ENCODE data around the gene TIMM44.
"Not testable (repeated sequence)": the region's sequence is repeated elsewhere in the genome, so short reads cannot be mapped to it uniquely, and the experiment has no call there.

TIMM44 gene

DNA sequence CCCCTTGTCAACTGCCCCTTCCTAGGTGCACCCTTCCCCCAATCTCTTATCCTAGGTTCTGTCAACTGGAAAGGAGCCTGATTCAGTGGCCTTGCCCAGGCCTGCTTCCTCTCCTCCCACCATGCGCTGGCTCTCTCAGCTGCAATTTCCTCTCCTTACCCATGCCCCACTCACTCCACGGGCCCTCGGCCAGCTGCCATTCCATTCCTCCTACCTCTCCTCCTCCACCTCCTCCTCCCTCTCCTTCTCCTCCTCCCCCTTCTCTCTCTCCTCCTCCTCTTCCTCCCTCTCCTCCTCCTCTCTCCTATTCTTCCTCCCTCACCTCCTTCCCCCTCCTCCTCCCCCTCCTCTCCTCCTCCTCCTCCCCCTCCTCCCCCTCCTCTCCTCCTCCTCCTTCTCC lies 9.6 kb upstream of the TIMM44 start:
- in situ Hi-C loops (cut with MboI; ENCODE audit: low sequenced_read_pairs), result no loop called here

DNA sequence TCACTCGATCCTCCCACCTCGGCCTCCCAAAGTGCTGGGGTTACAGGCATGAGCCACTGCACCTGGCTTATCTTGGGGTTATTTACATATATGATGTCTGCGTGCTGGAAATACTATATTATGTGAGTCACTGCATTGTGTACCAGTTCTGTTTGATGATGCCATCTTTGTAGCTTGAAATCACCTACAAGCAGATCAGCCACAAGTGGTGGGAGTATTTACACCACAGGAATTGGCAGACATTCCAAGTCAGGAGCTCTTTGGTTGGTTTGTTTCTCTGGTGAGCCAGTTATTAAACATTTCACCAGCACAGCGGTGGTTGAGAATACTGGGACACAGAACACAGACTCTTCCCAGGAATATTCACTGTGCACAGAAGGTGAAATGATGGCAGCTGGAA lies 4.5 kb upstream of the TIMM44 start:
- in situ Hi-C loops (cut with MboI; ENCODE audit: low sequenced_read_pairs), result no loop called here

DNA sequence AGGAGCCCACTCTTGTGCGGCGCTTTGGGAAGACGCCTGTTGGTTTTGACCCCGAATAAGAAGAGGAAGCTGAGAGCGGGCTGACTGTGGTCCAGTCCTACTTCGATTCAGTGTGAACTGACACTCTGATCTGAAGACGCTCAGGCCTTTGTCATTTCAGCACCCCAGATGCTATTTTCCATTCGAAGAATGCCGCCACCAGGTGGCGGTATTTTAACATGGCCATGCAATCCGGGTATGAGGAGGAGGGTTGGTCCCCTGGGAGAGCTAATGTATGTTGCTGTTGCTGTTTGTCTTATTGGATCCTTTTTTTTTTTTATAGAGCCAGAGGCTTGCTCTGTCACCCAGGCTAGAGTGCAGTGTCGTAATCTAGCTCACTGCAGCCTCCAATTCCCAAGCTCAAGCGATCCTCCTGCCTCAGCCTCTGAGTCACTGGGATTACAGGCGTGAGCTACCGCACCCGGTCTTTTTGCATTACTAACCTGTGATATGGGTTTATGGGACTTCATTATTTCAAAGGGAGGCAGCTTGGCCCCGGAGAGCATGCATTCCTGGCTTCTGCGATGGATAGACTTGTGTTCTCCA lies 803 bp upstream of the TIMM44 start:
- in situ Hi-C loops (cut with MboI; ENCODE audit: low sequenced_read_pairs), result no loop called here

DNA sequence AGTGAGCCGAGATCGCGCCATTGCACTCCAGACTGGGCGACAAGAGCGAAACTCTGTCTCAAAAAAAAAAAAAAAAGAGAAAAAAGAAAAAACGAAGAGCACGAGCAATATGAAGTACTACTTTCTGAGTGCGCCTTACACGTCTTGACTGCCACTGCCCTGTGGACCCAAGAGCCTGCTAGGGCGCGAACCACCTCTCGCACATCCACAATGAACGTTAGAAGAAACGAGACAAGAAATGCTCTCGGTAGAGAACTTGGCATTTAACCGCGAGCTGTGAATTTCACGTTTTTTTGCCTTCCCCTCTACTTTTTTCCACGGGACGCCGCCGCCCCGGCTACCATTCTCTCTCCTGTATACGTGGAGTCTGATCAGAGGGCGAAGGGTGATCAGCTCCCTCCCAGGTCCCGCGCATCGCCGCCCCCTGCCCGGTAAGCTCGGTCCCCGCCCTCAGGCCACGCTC lies 454 bp downstream of the TIMM44 start:
- in situ Hi-C loops (cut with MboI; ENCODE audit: low sequenced_read_pairs), result no loop called here

DNA sequence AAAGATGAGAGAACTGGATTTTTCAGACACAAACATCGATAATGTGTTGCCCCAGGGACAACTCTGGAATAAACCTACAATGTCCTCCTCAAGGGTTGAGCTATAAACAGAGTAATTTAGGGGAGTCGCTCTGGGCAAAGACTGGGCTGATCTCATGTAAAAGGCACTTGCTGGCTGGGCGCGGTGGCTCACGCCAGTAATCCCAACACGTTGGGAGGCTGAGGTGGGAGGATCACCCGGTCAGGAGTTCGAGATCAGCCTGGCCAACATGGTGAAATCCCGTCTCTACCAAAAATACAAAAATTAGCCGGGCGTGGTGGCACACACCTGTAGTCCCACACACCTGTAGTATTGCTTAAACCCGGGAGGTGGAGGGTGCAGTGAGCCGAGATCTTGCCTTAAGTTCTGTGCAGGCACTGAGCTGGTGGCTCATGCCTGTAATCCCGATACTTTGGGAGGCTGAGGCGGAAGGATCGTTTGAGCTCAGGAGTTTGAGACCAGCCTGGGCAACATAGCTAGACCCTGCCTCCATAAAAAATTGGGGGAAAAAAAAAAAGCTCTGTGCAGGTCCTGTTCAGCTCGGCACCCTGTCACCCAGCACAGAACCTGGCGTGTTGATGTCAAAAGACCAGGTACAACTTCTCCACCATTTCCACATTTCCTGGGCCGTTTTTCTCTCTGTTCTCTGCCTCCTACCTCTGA lies 1.4 kb downstream of the TIMM44 start:
- in situ Hi-C loops (cut with MboI; ENCODE audit: low sequenced_read_pairs), result no loop called here

DNA sequence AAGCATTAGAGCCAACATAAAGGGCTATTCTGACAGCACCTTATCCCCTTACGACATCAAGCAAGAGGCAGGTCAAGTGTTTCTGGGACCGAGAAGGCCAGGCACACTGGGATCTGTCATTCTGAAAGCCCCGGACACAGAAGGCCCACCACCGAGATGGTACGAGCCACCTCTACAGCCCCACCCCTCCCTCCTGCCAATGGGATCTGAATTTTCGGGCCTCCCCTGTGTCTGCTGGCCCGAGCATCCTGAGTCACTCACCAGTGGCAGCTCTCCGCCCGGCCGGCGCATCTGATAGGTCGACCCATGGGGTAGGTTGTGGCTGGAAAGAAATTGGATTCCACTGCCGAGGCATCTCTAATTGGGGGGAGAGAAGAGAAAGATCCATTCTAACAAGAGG lies 2.6 kb downstream of the TIMM44 start:
- in situ Hi-C loops (cut with MboI; ENCODE audit: low sequenced_read_pairs), result no loop called here

DNA sequence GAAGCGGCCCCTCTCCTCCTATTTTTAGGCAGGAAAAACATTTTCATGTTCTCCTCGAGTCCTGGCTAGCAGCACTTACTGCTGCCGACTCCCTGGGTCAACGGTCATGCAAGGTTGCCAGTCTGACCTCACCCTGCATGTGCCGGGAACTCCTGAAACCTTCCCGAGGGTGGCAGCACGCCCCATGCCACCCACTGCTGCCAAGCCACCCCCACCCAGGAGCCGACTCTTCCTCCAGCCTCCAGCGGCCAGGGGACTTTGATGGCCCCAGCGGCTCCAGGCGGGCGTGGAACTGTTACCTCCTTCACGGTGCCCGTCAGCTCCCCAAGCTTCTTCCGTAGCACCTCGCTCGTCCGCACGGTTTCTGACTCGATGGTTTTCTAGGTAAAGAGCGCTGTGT lies 8.7 kb downstream of the TIMM44 start:
- in situ Hi-C loops (cut with MboI; ENCODE audit: low sequenced_read_pairs), result no loop called here

DNA sequence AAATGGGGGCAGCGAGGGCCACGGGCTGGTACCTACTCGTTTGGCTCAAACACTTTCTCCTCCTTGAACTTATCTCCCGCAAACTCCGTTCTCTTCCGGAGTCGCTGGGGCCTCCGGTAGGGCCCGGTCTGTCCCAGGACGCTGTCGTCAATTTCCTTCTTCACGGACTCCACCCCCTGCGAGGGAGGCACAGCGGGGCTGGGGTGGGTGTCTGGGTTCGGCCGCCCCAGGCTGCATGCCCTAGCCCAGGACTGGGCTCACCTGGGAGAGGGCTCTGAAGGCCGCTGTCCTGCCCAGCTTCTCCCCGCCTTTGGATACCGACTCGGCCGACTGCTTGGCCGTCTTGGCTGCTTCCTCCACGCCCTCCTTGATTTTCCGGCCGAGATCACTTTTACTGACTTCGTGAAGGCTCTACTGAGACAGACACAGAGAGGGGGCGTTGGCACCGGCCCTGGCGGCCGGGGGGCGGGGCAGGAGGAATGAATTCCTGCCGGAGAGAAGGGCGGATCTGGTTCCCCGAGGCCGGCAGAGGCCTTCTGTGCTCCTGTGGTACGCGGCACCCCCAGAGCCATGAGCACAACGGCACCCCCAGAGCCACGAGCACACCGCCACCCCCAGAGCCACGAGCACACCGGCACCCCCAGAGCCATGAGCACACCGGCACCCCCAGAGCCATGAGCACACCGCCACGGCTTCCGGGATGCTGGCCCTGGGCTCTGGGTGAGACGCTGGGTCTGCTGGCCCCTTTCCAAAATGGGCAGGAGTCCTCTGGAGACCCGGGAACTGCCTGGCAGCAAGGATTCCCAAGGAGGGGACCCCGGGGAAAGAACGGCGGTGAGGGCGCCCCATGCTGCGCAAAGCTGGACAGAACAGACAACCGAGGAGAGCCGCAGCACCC lies 9.4 kb downstream of the TIMM44 start:
- in situ Hi-C loops (cut with MboI; ENCODE audit: low sequenced_read_pairs), result no loop called here

DNA sequence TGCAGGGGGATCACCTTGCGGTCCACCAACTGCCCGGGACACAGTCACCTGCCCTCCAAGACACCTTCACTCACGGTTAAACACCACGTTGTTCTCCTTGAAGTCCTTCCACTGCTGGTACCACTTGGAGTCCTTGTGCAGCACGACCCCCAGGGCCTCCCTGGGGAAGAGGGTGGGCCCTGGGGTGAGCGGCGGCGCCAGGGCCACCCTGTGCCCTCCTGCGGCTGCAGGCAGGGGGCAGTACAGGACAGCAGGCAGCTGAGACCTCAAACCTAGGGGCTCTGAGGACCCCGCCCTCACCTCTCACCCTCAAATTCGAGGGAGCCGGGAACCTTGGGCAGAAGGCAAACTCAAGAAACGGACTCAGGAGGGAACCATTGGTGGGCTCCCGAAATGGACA lies 10.1 kb downstream of the TIMM44 start:
- in situ Hi-C loops (cut with MboI; ENCODE audit: low sequenced_read_pairs), result no loop called here

DNA sequence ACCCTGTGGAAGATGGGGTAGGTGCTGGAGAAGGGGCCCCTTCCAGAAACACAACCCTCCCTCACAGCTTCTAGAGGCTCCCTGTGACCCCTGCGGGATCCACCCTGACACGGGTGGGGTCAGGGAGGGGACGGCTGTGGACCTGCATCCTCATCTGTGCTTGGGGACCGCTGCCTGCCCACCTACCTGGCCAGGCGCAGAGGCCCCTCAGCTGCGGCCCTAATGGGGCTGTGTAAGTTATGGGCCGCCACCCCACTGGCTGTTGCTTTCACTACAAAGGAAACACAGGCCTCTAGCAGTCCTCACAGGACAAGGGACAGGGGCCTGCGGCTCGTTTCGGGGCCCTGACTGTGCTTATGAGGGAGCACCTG lies 10.6 kb downstream of the TIMM44 start:
- in situ Hi-C loops (cut with MboI; ENCODE audit: low sequenced_read_pairs), result no loop called here

DNA sequence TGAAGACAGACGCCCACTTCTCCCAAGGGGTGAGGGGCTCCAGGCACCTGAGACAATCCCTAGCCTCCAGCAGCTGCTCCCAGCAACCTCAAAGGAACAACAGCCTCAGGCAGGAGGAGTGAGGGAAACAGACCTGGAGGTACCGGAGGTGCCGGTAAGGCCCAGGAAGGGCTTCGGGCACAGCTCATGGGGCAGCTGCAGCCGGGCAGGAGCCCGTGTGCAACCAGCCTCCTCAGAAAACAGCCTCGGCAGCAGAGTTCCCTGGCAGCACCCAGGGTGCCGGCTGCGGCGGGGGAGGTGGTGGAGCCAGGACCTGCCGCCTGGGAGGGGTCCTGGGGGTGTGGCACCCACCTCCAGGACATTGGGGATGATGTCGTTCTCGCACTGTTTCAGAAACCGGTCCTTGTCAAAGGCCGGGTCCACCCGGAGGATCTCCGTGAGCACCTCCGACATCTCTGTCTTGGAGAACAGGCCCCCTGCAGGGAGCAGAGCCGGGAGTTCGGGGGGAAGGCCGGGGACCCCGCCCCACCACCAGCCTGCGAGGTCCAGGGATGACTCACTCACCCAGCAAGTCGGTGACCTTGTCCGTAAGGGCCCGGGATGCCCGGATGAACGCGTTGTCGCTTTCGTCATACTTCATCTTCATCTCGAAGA lies 11.1 kb downstream of the TIMM44 start:
- in situ Hi-C loops (cut with MboI; ENCODE audit: low sequenced_read_pairs), result no loop called here

DNA sequence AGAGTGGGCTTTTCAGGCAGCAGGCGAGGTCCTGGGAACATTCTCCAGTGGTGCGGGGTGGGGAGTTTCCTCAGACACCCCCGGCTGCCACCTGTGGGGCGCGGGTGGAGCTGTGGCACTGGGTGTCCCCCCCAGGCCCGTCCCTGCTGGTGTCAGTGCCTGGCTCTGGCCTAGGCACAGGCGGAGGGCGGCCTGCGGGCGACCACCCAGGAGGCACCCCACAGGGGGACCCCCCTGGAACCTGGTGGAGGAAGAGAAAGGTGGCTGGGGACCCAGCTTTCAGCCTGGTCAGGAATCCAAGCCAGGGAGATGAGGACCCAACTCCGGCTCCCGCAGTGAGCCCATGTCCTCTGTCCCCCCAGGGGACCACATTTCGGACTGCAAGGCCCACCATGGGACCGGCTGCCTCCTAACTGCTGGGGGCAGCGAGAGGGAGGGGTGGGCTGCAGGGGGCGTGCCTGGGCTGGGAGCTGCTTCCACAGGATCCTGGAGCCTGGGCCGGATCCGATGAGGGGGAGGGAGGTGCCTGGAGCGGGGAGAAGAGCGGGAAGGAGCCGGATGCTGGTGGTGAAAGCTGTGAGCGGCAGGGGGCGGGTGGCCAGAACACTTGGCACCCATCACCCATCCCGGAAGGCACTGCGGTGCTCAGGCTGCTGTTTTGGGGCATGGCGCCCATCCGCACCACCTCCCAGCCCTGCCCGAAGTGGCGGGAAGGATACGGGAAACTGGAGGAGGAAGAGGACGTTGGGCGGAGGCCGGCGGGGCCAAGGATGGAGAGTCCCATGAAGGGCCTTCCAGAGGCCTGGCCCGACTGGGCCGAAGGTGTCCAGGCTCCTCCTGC lies 12.0 kb downstream of the TIMM44 start:
- in situ Hi-C loops (cut with MboI; ENCODE audit: low sequenced_read_pairs), result no loop called here

DNA sequence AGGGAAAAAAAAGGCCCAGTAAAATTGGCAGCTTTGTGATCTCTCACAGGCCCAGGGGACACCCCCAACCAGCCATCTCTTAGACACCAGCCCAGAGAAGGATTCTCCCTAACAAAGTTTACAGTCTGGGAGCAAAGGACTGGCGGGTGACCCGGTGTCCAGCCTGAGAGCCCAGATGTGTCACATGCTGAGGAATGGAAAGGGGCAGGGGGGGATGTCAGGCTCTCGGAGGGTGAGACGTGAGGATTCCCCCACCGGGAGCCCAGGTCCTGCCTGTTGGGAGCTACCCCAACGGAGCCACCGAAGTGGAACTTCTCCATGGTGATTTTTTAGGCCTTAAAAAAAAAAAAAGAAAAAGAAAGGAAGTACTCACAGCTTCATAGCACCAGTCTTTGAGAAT lies 12.7 kb downstream of the TIMM44 start:
- in situ Hi-C loops (cut with MboI; ENCODE audit: low sequenced_read_pairs), result no loop called here

DNA sequence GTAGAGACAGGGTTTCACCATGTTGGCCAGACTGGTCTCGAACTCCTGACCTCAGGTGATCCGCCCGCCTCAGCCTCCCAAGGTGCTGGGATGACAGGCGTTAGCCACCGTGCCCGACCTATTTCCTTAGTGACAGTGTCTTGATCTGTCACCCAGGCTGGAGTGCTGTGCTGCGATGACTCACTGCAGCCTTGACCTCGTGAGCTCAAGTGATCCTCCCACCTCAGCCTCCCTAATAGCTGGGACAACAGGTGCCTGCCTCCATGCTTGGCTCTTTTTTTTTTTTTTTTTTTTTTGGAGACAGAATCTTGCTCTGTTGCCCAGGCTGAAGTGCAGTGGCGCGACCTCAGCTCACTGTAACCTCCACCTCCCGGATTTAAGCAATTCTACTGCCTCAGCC lies 13.4 kb downstream of the TIMM44 start:
- in situ Hi-C loops (cut with MboI; ENCODE audit: low sequenced_read_pairs), result not testable (repeated sequence)

DNA sequence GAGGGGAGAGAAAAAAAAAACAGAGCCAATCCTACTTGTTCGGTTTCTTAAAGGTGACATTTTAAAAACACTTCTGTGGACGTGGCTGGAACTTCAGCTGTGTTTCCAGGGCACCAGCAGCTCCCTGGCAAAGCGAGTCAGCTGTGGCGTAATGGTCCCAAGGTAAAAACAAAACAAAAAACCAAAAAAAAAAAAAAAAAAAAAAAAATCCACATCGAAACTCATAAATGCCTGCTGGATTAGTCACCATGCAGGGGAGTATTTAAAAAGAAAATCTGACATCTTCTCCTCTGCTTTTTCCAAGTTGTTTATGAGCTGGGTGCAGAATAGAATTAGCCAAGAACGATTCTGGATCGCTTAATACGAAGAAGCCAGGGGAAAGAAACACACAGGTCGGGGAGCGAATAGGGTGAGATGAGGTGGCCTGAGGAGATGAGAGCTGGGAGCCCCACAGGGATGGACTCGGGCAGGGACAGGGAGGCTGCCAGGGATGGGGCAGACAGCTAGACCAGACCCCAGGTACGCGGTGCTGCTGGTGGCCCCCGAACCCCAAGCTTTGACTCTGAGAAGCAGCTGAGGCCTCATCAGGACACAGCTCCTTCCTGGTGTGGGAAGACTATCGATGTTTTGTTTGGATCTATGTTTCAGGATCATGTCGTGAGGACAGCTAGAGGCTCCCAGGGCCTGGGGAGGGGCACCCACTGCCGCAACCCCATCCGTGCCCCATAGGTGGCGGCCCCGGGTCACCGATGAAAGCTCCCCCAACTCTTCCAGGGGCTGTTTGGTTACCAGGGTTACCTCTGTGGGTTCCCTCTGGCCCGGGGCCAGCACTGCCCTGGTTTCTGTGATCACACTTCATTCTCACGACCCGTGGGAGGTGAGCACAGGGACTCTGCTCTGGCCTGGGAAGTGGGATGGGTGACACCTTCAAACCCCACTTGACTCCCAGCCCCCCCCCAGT lies 14.4 kb downstream of the TIMM44 start:
- in situ Hi-C loops (cut with MboI; ENCODE audit: low sequenced_read_pairs), result no loop called here

DNA sequence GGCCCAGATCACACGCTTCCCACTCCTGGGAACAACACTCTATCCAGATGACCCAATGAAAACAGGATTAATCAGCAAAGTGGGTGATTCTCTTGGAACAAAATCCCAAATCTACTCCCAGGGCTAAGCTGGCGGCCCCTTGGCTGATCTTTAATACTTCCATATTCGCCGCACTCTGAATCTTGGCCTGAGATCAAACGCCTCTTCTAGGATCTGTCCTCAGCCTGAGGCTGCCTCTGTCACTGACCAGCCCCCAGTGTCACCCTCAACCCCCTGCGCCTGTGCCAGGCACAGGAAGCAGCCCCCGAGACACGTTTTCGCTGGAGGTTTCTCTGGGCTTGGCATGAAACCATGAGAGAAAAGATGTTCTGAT lies 15.1 kb downstream of the TIMM44 start:
- in situ Hi-C loops (cut with MboI; ENCODE audit: low sequenced_read_pairs), result no loop called here

DNA sequence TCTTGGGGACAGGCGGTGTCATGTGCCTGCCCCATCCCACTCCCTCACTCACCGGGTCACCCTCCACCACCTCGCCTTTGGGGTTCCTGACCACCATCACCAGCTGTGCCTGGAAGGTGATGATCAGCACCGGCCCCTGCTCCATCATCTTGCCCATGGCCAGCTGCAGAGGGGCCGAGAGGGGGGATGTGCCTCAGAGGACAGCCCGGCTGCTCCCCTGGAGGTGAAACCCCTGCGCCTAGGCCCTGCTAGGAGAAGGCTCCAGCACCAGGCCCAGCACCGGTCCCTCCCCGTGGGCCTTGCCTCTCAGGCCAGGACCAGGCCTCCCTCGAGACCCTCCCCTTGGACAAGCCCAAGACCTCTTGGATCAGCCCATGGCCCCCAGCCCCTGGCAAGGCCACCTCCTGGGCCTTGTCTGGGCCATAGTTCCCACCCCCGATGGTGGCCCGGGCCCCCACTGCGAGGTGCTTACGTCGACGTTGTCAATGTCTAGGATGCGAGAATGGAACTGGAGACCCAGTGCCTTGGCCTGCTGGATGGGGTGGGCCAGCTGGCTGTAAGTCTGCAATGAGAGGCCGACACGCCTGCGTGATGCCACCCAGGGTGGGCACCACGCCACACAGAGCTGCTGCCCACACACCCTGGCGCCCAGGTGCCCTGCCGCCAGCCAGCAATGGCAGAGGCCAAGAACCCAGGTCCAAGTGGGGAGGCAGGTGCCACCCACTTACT lies 15.7 kb downstream of the TIMM44 start:
- in situ Hi-C loops (cut with MboI; ENCODE audit: low sequenced_read_pairs), result no loop called here

DNA sequence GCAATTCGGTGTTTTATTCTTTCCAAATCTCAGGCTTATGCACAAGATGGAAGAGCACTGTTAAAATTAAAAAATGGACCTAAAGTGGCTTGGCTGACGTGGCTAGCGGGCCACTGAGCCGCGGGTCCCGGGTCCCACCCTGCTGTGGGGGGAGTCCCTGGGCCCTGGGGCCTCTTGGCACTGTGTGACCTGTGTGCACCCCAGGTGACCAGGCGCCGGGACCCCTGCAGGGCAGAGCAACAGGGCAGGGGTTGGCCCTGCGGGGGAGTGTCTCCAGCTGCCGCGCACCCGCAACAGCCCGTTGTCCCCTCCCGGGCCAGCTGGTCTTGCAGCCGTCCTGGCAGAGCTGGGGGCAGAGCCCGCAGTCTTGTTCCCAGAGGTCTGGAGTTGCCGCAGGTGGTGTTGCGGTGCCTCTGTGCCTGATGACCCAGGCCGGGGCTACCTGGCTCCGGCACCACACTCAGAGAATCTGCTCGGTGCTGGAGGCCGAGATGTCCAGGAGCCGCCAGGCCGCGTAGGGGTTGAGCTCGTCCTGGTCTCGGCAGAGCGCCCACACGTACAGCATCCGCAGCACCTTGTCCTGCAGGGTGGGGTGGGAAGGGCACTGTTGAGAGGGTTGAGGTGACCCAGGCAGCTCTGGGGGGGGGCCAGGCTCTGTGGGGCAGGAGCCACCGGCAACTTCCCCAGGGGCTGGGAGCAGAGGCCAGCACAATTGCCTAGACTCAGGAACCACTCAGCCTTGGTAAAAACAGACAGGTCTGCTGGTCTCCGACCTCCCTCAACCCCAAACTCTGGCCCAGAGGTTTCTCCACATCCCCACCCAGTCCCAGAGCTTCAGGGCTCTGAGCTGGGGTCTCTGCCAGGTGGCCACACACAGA lies 16.5 kb downstream of the TIMM44 start:
- in situ Hi-C loops (cut with MboI; ENCODE audit: low sequenced_read_pairs), result no loop called here

Data from HL-60/S4 (cell line).